Neural progenitor cell (in vitro differentiated cells): ENCODE results near the gene AHNAK2. TPM values are rescaled to one million over a fixed set of nuclear protein-coding genes. Genes with fewer than 3 reads are reported as not detected.

ENCODE experiments used
- DNase-seq: peaks from one replicate; pipeline ENCODE4 v3.0.0-alpha.2; 2016; ENCODE audit warnings: low spot score
- H2AFZ ChIP-seq: fragments of 200-600 bp; sonication (generic); replicated peaks from 2 replicates; pipeline ENCODE4 v1.6.1; 2016; ENCODE audit warnings: antibody characterized with exemption
- H3F3A ChIP-seq: fragments of 200-600 bp; sonication (generic); 2 replicates; pipeline ENCODE4 v1.6.1; 2016; ENCODE audit warnings: antibody characterized with exemption, low read depth
- H3K27ac ChIP-seq: fragments of 200-600 bp; sonication (generic); 2 replicates; pipeline ENCODE4 v1.5.1; 2016; ENCODE audit warnings: mild to moderate bottlenecking
- H3K27me3 ChIP-seq: fragments of 200-600 bp; sonication (generic); 2 replicates; pipeline ENCODE4 v1.6.1; 2016; ENCODE audit warnings: mild to moderate bottlenecking, moderate library complexity
- H3K36me3 ChIP-seq: fragments of 200-600 bp; sonication (generic); 2 replicates; pipeline ENCODE4 v1.5.1; 2016
- H3K4me1 ChIP-seq: fragments of 200-600 bp; sonication (generic); 2 replicates; pipeline ENCODE4 v1.6.1; 2016; ENCODE audit warnings: mixed run types
- H3K4me2 ChIP-seq: fragments of 200-600 bp; sonication (generic); 2 replicates; pipeline ENCODE4 v1.6.1; 2016
- H3K4me3 ChIP-seq: fragments of 200-600 bp; sonication (generic); 2 replicates; pipeline ENCODE4 v1.5.1; 2016
- H3K79me2 ChIP-seq: fragments of 200-600 bp; sonication (generic); 2 replicates; pipeline ENCODE4 v1.6.1; 2016; ENCODE audit warnings: low read depth
- H3K9ac ChIP-seq: fragments of 200-600 bp; sonication (generic); 2 replicates; pipeline ENCODE4 v1.6.1; 2016
- H3K9me3 ChIP-seq: fragments of 200-600 bp; sonication (generic); 2 replicates; pipeline ENCODE4 v1.5.1; 2016; ENCODE audit warnings: low read depth
- H4K20me1 ChIP-seq: fragments of 200-600 bp; sonication (generic); 2 replicates; pipeline ENCODE4 v1.6.1; 2016; ENCODE audit warnings: low read depth
- H3K27ac Mint-ChIP-seq: 3 replicates; pipeline ENCODE4 v1.8.0; 2021; ENCODE audit warnings: mixed read lengths
- H3K27me3 Mint-ChIP-seq: 2 replicates; pipeline ENCODE4 v1.8.0; 2022; ENCODE audit warnings: low read depth, mild to moderate bottlenecking, inconsistent platforms, moderate library complexity, mixed read lengths; ENCODE audit not compliant: insufficient read depth
- H3K36me3 Mint-ChIP-seq: 3 replicates; pipeline ENCODE4 v1.8.0; 2021; ENCODE audit warnings: mixed read lengths
- H3K4me1 Mint-ChIP-seq: 3 replicates; pipeline ENCODE4 v1.8.0; 2021; ENCODE audit warnings: mixed read lengths
- H3K4me3 Mint-ChIP-seq: 3 replicates; pipeline ENCODE4 v1.8.0; 2021; ENCODE audit warnings: mild to moderate bottlenecking, moderate library complexity, mixed read lengths
- H3K9me3 Mint-ChIP-seq: 3 replicates; pipeline ENCODE4 v1.8.0; 2020; ENCODE audit warnings: mixed read lengths
- EZH2 ChIP-seq: fragments of 200-600 bp; sonication (generic); IDR thresholded peaks from 2 replicates; pipeline ENCODE4 v1.6.1; 2017; ENCODE audit warnings: antibody characterized with exemption, mild to moderate bottlenecking, moderate library complexity
- EZH2phosphoT487 ChIP-seq: fragments of 200-600 bp; sonication (generic); IDR thresholded peaks from 2 replicates; pipeline ENCODE4 v1.6.1; 2017; ENCODE audit warnings: antibody characterized with exemption
- total RNA-seq: library from RNA; depleted of rRNA; stranded (reverse); fragments of >200 nt; gene quantifications from 2 replicates; pipeline ENCODE4 v1.2.3, GENCODE V29; 2015; ENCODE audit warnings: low replicate concordance
- TF ChIP-seq, protein P1 (sequence below): fragments of 200-600 bp; sonication (generic); IDR thresholded peaks from 2 replicates; pipeline ENCODE4 v1.5.1; 2017; ENCODE audit warnings: antibody characterized with exemption, mild to moderate bottlenecking

Gene AHNAK2
- total RNA-seq, 1 donor from 2014 or later = 0.77 TPM

DNA sequence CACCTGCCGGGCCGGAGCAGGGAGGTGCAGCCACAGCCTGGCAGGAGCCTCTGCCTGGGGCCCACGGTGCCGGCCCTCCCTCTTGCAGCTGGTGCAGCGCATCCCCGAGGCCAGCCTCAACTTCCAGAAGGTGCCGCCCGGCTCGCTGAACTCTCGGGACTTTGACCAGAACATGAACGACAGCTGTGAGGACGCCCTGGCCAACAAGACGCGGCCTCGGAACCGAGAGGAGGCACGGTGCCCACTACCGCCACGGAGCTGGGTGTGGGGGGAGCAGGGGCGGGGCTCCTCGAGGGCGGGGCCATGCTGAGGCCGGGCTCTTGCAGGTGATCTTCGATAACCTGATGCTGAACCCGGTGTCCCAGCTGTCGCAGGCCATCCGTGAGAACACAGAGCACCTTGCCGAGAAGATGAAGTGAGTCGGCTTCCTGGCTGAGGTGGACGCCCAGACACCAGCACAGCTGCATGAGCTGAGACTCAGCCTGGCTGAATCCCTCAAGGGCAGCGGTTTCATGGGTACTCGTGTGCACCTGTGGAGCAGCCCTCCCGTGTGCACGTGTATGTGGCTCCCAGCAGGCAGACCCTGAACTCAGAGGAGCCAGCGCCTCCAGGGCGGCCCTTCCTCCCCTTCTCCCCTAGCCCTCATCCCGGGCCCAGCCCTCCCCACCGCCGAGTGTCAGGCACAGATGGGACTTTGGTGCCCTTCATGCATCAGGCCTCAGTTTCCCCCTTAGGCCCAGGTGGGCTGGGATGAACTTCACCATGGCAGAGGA is 84.6 kb downstream of the AHNAK2 start:
- Histone ChIP-seq H3K9ac (no peak overlapping the region), H3K27ac (no peak overlapping the region), H3K27me3 (no peaks in the 10 kb centered on the region), H3F3A (no peaks in the 10 kb centered on the region), H4K20me1 (no peaks in the 10 kb centered on the region), H3K79me2 (no peaks in the 10 kb centered on the region), H3K36me3 (no peaks in the 10 kb centered on the region), H3K4me1 (peaks cover 7% of the 10 kb centered on the region), H2AFZ (no peak overlapping the region), H3K4me3 (no peak overlapping the region), H3K9me3 (no peaks in the 10 kb centered on the region), H3K4me2 (no peak overlapping the region)
- TF ChIP-seq, protein P1, sequence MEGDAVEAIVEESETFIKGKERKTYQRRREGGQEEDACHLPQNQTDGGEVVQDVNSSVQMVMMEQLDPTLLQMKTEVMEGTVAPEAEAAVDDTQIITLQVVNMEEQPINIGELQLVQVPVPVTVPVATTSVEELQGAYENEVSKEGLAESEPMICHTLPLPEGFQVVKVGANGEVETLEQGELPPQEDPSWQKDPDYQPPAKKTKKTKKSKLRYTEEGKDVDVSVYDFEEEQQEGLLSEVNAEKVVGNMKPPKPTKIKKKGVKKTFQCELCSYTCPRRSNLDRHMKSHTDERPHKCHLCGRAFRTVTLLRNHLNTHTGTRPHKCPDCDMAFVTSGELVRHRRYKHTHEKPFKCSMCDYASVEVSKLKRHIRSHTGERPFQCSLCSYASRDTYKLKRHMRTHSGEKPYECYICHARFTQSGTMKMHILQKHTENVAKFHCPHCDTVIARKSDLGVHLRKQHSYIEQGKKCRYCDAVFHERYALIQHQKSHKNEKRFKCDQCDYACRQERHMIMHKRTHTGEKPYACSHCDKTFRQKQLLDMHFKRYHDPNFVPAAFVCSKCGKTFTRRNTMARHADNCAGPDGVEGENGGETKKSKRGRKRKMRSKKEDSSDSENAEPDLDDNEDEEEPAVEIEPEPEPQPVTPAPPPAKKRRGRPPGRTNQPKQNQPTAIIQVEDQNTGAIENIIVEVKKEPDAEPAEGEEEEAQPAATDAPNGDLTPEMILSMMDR = no peak
- TF ChIP-seq EZH2 (no peak), EZH2phosphoT487 (no peak)
- DNase-seq = no peak
- H3K4me3 Mint-ChIP-seq = no peak overlapping the region
- no peaks in the 10 kb centered on the region for H3K36me3 Mint-ChIP-seq
- H3K4me1 Mint-ChIP-seq = peaks cover 4% of the 10 kb centered on the region
- H3K9me3 Mint-ChIP-seq = no peaks in the 10 kb centered on the region
- H3K27ac Mint-ChIP-seq = no peak overlapping the region
- peaks cover 2% of the 10 kb centered on the region for H3K27me3 Mint-ChIP-seq

- no peak overlapping the region for H2AFZ ChIP-seq
- no peak overlapping the region for H3K9ac ChIP-seq
- H4K20me1 ChIP-seq = no peaks in the 10 kb centered on the region
- H3K36me3 ChIP-seq = no peaks in the 10 kb centered on the region
- no peaks in the 10 kb centered on the region for H3F3A ChIP-seq
- Mint-ChIP-seq H3K4me3 (no peak overlapping the region), H3K27me3 (peaks cover 2% of the 10 kb centered on the region), H3K27ac (peak overlapping the region; percentile 72), H3K9me3 (no peaks in the 10 kb centered on the region), H3K36me3 (no peaks in the 10 kb centered on the region), H3K4me1 (peaks cover 4% of the 10 kb centered on the region)
- TF ChIP-seq, protein P1 = no peak
- no peak for TF ChIP-seq EZH2phosphoT487
- TF ChIP-seq EZH2 = no peak
- no peaks in the 10 kb centered on the region for H3K9me3 ChIP-seq
- no peaks in the 10 kb centered on the region for H3K27me3 ChIP-seq
- no peak for DNase-seq
- peaks cover 7% of the 10 kb centered on the region for H3K4me1 ChIP-seq
- no peak overlapping the region for H3K4me2 ChIP-seq
- H3K27ac ChIP-seq = no peak overlapping the region
- H3K4me3 ChIP-seq = no peak overlapping the region
- H3K79me2 ChIP-seq = no peaks in the 10 kb centered on the region
Measured at GRCh38 chr14:104892531-104893434, 85.4 kb downstream of the AHNAK2 start.

- Histone ChIP-seq H3K4me2 (no peak overlapping the region), H3K36me3 (no peaks in the 10 kb centered on the region), H3K27ac (no peak overlapping the region), H3K9me3 (no peaks in the 10 kb centered on the region), H3K9ac (no peak overlapping the region), H3F3A (no peaks in the 10 kb centered on the region), H3K27me3 (no peaks in the 10 kb centered on the region), H3K79me2 (no peaks in the 10 kb centered on the region), H4K20me1 (no peaks in the 10 kb centered on the region), H3K4me1 (peaks cover 7% of the 10 kb centered on the region), H3K4me3 (no peak overlapping the region), H2AFZ (no peak overlapping the region)
- H3K36me3 Mint-ChIP-seq = no peaks in the 10 kb centered on the region
- H3K27ac Mint-ChIP-seq = no peak overlapping the region
- peaks cover 2% of the 10 kb centered on the region for H3K27me3 Mint-ChIP-seq
- H3K4me3 Mint-ChIP-seq = no peak overlapping the region
- peaks cover 4% of the 10 kb centered on the region for H3K4me1 Mint-ChIP-seq
- DNase-seq = no peak
- TF ChIP-seq, protein P1 = no peak
- TF ChIP-seq EZH2 (no peak), EZH2phosphoT487 (no peak)
- no peaks in the 10 kb centered on the region for H3K9me3 Mint-ChIP-seq
Measured at GRCh38 chr14:104891664-104892530, 86.3 kb downstream of the AHNAK2 start.
